ENCODE results near the gene RIC8B. TPM values are rescaled to one million over a fixed set of nuclear protein-coding genes. Genes with fewer than 3 reads are reported as not detected.

RIC8B gene
- polyA plus RNA-seq, 3 donors: 2.7 to 3.8 (median 2.7) TPM

DNA sequence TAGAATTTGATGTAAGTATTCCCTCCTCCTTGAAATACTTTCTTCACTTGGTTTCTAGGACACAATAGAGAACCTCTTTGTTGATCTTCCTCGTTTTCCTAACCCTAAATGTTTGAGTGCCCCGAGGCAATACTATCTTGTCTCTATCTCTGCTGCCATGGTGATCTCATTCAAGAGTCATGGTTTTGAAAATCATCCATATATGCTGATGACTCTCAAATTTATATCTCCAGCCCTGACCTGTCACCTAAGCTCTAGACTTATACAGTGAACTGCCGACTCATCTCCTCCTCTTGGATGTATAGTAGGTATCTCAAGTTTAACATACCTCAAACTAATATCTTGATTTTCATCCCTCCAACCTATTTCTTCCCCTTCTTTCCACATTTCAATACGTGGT, 71.4 kb downstream of the RIC8B start:
- TF ChIP-seq, protein P1, sequence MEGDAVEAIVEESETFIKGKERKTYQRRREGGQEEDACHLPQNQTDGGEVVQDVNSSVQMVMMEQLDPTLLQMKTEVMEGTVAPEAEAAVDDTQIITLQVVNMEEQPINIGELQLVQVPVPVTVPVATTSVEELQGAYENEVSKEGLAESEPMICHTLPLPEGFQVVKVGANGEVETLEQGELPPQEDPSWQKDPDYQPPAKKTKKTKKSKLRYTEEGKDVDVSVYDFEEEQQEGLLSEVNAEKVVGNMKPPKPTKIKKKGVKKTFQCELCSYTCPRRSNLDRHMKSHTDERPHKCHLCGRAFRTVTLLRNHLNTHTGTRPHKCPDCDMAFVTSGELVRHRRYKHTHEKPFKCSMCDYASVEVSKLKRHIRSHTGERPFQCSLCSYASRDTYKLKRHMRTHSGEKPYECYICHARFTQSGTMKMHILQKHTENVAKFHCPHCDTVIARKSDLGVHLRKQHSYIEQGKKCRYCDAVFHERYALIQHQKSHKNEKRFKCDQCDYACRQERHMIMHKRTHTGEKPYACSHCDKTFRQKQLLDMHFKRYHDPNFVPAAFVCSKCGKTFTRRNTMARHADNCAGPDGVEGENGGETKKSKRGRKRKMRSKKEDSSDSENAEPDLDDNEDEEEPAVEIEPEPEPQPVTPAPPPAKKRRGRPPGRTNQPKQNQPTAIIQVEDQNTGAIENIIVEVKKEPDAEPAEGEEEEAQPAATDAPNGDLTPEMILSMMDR (IDR thresholded peaks at IDR 0.05): no peak
- no peak overlapping the region for H3K4me3 Mint-ChIP-seq
- no peaks in the 10 kb centered on the region for H3K27me3 Mint-ChIP-seq (ENCODE audit: low read depth in 3 of 3)
- WGBS (ENCODE audit: insufficient coverage): 90% methylated on average over 2 of the region's 4 CpGs
- H3K4me1 Mint-ChIP-seq: no peaks in the 10 kb centered on the region
- H3K4me2 ChIP-seq (replicated peaks; ENCODE audit: extremely low read depth, low read length, poor library complexity, severe bottlenecking): no peak overlapping the region
- H3K9me3 ChIP-seq (replicated peaks in 1 of 2; ENCODE audit: control insufficient read depth in 1 of 2, insufficient read depth in 1 of 2, low read length in 2 of 2): no peaks in the 10 kb centered on the region
- no peaks in the 10 kb centered on the region for H4K20me1 ChIP-seq (ENCODE audit: insufficient read depth, low read length)
- no peak overlapping the region for H2AFZ ChIP-seq (ENCODE audit: insufficient read depth, low read depth, low read length, poor library complexity, severe bottlenecking)
- intact Hi-C loops (cut with micrococcal nuclease): no loop called here
- H3K79me2 ChIP-seq (ENCODE audit: insufficient read depth, low read length): no peaks in the 10 kb centered on the region
- no peaks in the 10 kb centered on the region for H3K4me1 ChIP-seq (ENCODE audit: control insufficient read depth in 1 of 2, insufficient read depth in 2 of 2, low read length in 2 of 2)
- no peak overlapping the region for H3K27ac Mint-ChIP-seq
- H3K9me3 Mint-ChIP-seq: no peaks in the 10 kb centered on the region
- DNase-seq: no peak
- peaks cover 18 to 55% of the 10 kb centered on the region in 2 donors for H3K36me3 ChIP-seq (replicated peaks in 1 of 2; ENCODE audit: control insufficient read depth in 1 of 2, insufficient read depth in 2 of 2, low read length in 2 of 2)
- no peak overlapping the region for H3K27ac ChIP-seq (ENCODE audit: low read depth in 1 of 2, low read length in 2 of 2)
- H3K9ac ChIP-seq (ENCODE audit: insufficient read depth, low read length, poor library complexity, severe bottlenecking): no peak overlapping the region
- H3K27me3 ChIP-seq (ENCODE audit: control insufficient read depth in 2 of 2, insufficient read depth in 2 of 2, low read length in 2 of 2): no peaks in the 10 kb centered on the region
- H3K4me3 ChIP-seq (replicated peaks in 1 of 3; ENCODE audit: low read depth in 2 of 3, low read length in 3 of 3): no peak overlapping the region
- peaks cover 6 to 17% of the 10 kb centered on the region in 2 donors for H3K36me3 Mint-ChIP-seq

DNA sequence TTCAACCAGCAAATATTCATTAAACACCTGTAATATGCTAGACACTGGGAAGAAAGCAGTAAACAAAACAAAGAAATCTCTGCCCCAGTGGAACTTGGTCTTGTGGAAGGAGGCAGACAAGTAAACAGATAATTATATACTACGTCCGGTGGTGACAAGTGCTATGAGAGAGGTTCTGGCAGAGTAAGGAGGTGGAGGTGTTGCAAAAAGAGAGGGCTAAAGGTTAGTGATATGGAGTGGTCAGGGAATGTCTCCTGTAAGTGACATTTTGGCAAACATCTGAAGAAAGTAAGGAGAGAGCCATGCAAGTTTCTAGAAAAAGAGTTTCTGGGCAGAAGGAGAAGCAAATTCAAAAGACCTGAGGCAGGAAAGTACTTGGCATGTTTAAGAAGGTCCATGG, 73.4 kb downstream of the RIC8B start:
- Mint-ChIP-seq H3K4me3 (no peak overlapping the region), H3K27me3 (ENCODE audit: low read depth in 3 of 3) (no peaks in the 10 kb centered on the region), H3K9me3 (no peaks in the 10 kb centered on the region), H3K27ac (no peak overlapping the region), H3K4me1 (no peaks in the 10 kb centered on the region), H3K36me3 (peaks cover 14 to 25% of the 10 kb centered on the region in 2 donors)
- Histone ChIP-seq H3K27me3 (ENCODE audit: control insufficient read depth in 2 of 2, insufficient read depth in 2 of 2, low read length in 2 of 2) (no peaks in the 10 kb centered on the region), H4K20me1 (ENCODE audit: insufficient read depth, low read length) (no peaks in the 10 kb centered on the region), H2AFZ (ENCODE audit: insufficient read depth, low read depth, low read length, poor library complexity, severe bottlenecking) (no peak overlapping the region), H3K9ac (ENCODE audit: insufficient read depth, low read length, poor library complexity, severe bottlenecking) (no peak overlapping the region), H3K79me2 (ENCODE audit: insufficient read depth, low read length) (no peaks in the 10 kb centered on the region), H3K4me1 (ENCODE audit: control insufficient read depth in 1 of 2, insufficient read depth in 2 of 2, low read length in 2 of 2) (no peaks in the 10 kb centered on the region), H3K4me2 (replicated peaks; ENCODE audit: extremely low read depth, low read length, poor library complexity, severe bottlenecking) (no peak overlapping the region), H3K9me3 (replicated peaks in 1 of 2; ENCODE audit: control insufficient read depth in 1 of 2, insufficient read depth in 1 of 2, low read length in 2 of 2) (no peaks in the 10 kb centered on the region), H3K4me3 (replicated peaks in 1 of 3; ENCODE audit: low read depth in 2 of 3, low read length in 3 of 3) (no peak overlapping the region), H3K27ac (ENCODE audit: low read depth in 1 of 2, low read length in 2 of 2) (no peak overlapping the region), H3K36me3 (replicated peaks in 1 of 2; ENCODE audit: control insufficient read depth in 1 of 2, insufficient read depth in 2 of 2, low read length in 2 of 2) (peaks cover 18 to 66% of the 10 kb centered on the region in 2 donors)
- intact Hi-C loops (cut with micrococcal nuclease): no loop called here
- 100% methylated on average over 2 of the region's 2 CpGs for WGBS (ENCODE audit: insufficient coverage)
- no peak for DNase-seq
- TF ChIP-seq, protein P1 (IDR thresholded peaks at IDR 0.05): no peak

Data from CD14-positive monocyte (primary cell).